Chondrocyte (in vitro differentiated cells): ENCODE results near the gene SUPT4H1. TPM values are rescaled to one million over a fixed set of nuclear protein-coding genes. Genes with fewer than 3 reads are reported as not detected.

Source experiments
- DNase-seq: peaks from one replicate; pipeline ENCODE4 v3.0.0; 2021; ENCODE audit warnings: mixed read lengths, low spot score
- H3K27ac Mint-ChIP-seq: one replicate; pipeline ENCODE4 v1.8.0; 2021; ENCODE audit warnings: mild to moderate bottlenecking, moderate library complexity, mixed read lengths; ENCODE audit not compliant: unreplicated experiment
- H3K27me3 Mint-ChIP-seq: 2 replicates; pipeline ENCODE4 v1.8.0; 2021; ENCODE audit warnings: low read depth, mixed read lengths
- H3K36me3 Mint-ChIP-seq: 2 replicates; pipeline ENCODE4 v1.8.0; 2021; ENCODE audit warnings: low read depth, mixed read lengths
- H3K4me1 Mint-ChIP-seq: 2 replicates; pipeline ENCODE4 v1.8.0; 2021; ENCODE audit warnings: low read depth, mild to moderate bottlenecking, mixed read lengths
- H3K4me3 Mint-ChIP-seq: one replicate; pipeline ENCODE4 v1.8.0; 2021; ENCODE audit warnings: mild to moderate bottlenecking, moderate library complexity, mixed read lengths; ENCODE audit not compliant: unreplicated experiment
- H3K9me3 Mint-ChIP-seq: 2 replicates; pipeline ENCODE4 v1.8.0; 2021; ENCODE audit warnings: low read depth, mixed read lengths
- CTCF ChIP-seq: fragments of 200-600 bp; sonication (generic); IDR thresholded peaks from 2 replicates; pipeline ENCODE4 v1.5.0; 2021; ENCODE audit warnings: antibody characterized with exemption, mild to moderate bottlenecking, moderate library complexity
- total RNA-seq: library from RNA; stranded (reverse); gene quantifications from 3 replicates; pipeline ENCODE4 v1.2.1, GENCODE V29; 2021

Gene SUPT4H1
- total RNA-seq, 1 donor from 2014 or later: 57.4 TPM

DNA sequence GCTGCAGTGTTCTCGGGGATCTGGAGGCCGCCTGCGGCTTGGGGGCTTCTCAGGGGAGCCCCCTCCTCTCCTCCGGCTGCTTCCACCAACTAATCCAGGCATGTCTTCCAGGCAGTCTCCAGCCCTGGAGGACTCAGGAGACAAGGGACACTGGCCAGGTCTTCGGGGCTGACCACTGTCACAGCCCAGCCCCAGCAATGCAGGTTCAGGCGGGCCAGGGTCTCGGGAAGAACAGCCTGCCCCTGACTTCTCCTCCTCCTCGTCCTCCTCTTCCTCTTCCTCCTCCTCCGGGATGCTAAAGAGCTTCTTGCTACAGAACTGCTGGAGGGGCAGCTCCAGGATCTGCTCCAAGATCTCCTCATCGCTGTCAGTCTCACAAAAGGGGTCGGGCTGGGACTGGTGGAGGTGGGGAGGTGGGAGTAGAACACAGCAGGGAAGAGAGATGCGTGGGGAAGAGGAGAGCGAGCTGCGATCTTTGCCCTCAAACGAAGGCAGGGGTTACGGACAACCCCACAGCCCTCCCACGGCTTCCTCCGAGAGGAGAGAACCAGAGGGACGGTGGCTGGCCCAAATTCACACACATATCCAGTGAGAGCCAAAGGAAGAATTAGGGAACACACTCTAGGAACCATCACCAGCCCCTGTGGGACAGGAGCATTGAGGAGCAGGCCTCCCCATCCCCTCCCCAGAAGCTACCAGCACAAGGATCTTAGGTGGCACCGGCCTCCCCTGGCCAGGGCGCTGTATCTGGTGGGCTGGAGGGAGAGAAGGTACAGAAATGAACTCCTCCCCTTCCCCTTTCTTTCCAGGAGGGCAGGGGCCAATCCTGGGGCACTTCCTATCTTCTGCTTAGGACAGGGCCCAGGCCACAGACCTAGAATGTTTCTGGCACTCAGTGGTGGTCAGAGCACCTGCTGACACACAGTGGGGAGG lies 42.8 kb downstream of the SUPT4H1 start:
- no peak for TF ChIP-seq CTCF
- H3K27me3 Mint-ChIP-seq: peaks cover 9% of the 10 kb centered on the region
- no peak overlapping the region for H3K4me3 Mint-ChIP-seq
- H3K36me3 Mint-ChIP-seq: no peaks in the 10 kb centered on the region
- no peaks in the 10 kb centered on the region for H3K4me1 Mint-ChIP-seq
- H3K9me3 Mint-ChIP-seq: no peaks in the 10 kb centered on the region
- DNase-seq: no peak
- H3K27ac Mint-ChIP-seq: no peak overlapping the region

GRCh38 chr17:58308173-58308984 lies 43.6 kb downstream of the SUPT4H1 start:
- no peaks in the 10 kb centered on the region for H3K4me1 Mint-ChIP-seq
- peak; percentile 47 for TF ChIP-seq CTCF
- H3K27me3 Mint-ChIP-seq: peaks cover 8% of the 10 kb centered on the region
- H3K36me3 Mint-ChIP-seq: no peaks in the 10 kb centered on the region
- H3K9me3 Mint-ChIP-seq: no peaks in the 10 kb centered on the region
- H3K4me3 Mint-ChIP-seq: no peak overlapping the region
- H3K27ac Mint-ChIP-seq: no peak overlapping the region
- no peak for DNase-seq

DNA sequence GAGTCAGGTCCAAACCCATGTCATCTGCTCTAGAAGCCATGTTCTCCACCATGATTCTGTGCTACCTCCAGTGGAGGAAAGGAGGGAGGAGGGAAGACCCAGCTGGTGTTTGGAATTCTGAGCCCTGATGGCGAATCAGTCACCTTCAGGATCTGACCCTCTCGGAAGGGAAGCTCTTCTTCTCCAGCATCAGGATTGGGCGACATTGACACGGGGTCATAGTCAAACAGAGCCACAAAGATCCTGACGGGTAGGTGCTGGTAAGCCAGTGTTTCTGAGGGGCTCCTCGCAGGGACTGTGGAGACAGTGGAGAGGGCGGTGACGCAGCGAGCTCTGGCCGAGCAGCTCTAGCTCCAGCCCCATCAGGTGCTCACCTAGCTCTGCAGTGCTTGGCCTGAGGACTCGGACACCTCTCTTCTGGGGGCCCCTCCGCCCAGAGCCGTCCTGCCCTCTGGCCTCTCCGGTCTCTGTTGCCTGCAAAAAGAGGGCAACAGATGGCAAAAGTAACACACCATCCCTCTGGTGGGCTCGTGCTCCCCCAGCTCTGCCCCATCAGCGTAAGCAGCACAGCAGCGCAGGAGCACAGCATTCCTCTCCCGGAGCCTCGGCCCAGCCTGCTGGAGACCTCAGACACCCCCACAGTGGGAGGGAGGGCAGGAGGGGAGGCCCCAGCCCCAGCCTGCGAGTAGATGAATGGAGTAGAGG lies 44.4 kb downstream of the SUPT4H1 start:
- TF ChIP-seq CTCF: no peak
- Mint-ChIP-seq H3K27ac (no peak overlapping the region), H3K27me3 (peaks cover 9% of the 10 kb centered on the region), H3K9me3 (no peaks in the 10 kb centered on the region), H3K4me3 (no peak overlapping the region), H3K4me1 (no peaks in the 10 kb centered on the region), H3K36me3 (no peaks in the 10 kb centered on the region)
- DNase-seq: peak; percentile 82

DNA sequence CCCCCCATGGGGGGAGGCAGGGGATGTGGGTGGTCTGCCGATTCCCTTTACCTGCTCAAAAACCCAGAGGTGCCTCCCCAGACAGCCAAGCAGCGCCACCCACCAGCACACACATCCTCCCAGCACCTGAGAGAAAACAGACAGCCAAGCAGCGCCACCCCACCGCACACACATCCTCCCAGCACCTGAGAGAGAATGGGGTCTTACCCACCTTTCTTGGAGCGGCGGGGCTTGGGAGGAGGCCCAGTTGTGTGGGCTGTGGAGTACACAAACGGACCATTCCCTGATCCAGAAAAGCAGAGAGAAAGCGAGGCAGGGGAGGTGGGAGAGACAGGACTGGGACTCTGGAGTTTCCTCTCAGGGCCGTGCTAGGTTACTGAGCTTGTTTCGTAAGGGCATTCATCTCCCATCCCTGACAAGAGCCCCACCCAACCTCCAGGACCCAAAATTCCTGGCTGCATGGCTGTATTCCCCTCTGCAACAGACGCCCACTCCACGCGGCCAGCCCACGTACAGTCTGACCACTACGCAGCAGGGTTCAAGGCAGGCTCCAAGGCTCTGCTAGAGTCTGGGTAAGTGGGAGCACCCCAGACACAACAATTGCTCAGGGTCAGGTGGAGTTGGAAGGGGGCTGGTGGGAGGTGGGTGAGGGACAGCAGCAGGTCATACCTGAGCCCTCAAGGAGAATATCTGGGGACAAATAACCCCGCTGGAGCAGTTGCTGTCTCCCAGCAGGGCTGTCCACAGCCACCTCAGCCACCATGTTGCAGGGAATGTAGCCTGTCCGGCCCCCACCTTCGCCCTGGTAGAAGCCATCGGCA lies 45.7 kb downstream of the SUPT4H1 start:
- no peak for DNase-seq

More for the DNA sequence above, 45.7 kb downstream of the SUPT4H1 start:
- peaks cover 11% of the 10 kb centered on the region for H3K27me3 Mint-ChIP-seq
- H3K4me3 Mint-ChIP-seq: no peak overlapping the region
- no peaks in the 10 kb centered on the region for H3K36me3 Mint-ChIP-seq
- no peaks in the 10 kb centered on the region for H3K9me3 Mint-ChIP-seq
- no peak for TF ChIP-seq CTCF
- no peaks in the 10 kb centered on the region for H3K4me1 Mint-ChIP-seq
- H3K27ac Mint-ChIP-seq: no peak overlapping the region
